Kasumi-1 (cell line): ENCODE data around the gene MYO1A.

Source experiments
- DNase-seq, 2 experiments: peaks; one replicate each; lab custom pipeline; 2025; lab: John Stamatoyannopoulos, UW

Gene MYO1A

DNA sequence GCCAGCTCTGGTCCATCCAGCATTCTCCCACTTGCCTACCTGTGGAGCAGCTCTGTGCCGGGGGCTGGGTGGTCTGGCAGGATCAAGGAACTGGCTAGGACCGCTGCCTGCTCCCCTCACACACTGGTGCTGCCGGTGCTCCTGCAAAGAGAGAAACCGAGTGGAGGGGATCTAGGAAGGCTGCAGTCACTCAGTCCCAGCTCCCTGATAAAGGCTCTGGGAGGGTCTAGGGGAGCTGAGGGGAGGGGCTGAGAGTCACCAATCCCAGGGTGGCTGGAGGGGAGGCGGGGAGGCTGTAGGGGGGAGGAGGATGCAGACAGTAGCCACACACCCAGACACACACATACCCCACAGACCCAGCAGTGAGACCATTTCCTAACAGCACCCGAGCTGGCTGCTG lies 33.6 kb downstream of the MYO1A start, which contains the start of gene TAC3:
Gene TAC3, minus strand, starts transcription at position 182 of the 400 bp plus-strand sequence. CDS start 732 bp downstream, outside the sequence.
- no peak for DNase-seq

DNA sequence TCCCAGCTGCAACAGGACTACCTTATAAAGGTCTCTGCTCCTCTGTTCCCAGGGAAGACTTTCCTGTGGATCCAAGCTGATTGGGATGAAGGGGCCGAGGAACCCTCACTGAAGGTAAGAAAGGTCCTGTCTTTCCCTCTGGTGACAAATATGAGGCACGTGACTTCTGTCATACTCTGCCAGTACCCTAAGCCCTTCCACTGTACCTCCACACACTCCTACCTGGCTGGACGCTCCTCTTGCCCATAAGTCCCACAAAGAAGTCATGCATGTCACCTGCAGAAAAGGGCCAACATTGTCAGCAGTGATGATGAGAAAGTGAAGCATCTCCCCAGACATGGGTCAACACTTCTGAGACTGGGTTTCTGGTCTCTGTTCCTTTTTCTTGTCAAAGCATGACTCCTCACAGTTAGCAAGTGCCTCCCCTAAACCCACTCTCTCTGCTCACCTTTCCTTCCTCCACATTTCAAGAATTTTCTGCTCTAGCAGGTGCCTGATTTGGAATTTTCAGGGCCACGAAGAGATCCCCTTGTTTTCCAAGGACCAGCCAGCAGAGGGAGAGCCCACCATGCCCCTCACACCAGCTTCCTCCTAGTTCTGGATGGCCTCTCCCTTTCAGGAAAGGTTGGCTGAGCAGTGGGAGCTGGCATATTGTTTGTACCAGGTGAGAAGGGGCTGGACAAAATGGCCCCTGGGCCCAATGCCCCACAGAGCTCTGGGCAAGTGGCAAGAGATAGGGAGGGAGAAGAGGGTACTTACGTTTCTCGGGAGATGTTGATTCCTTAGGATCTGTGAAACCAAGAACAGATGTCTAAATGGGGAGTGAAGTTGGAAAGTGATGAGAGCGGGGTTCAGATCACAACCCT lies 37.1 kb downstream of the MYO1A start:
- DNase-seq, result no peak

DNA sequence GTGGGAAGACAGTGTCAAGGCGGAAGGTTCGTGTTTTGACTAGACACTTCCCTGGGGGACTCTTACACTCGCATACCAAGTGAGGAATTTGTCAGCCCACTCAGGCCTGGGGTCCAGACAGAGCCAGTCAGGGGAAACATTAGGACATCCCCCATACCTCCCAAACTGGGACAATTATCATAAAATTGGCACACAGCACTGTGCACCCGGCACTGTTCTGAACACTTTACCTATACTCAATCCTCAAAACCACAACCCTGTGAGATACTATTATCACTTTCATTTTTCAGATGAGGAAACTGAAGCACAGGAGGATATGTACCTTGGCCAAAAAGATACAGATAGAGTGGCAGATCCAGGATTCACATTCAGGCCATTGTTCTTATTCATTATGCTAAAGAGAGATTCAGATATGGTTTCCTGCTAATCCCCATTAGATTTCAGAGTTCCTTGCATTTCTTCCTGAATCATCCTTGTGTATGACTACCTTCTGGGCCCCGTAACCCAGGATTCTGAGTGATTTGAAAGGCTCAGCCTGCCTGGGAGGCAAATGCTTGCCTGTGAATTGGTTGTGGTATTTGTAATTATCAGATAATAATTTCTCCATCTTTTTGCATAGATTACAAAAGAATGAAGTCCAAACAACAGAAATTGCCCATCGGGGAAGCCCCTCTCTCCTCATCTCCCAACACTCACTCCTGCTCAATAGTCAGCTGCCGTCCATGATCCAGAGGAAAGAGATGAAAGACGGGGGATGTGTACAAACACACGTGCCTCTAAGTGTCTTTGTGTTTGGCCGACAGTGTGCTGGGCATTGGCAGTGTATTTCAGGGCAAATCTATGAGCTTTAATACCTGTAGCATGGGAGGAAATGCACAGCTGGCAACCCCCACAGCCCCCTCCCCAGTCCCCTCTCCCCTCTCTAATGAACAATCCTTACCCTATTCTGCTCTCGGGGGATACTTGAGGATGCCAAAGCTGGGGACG lies 38.2 kb downstream of the MYO1A start:
- DNase-seq, result no peak

DNA sequence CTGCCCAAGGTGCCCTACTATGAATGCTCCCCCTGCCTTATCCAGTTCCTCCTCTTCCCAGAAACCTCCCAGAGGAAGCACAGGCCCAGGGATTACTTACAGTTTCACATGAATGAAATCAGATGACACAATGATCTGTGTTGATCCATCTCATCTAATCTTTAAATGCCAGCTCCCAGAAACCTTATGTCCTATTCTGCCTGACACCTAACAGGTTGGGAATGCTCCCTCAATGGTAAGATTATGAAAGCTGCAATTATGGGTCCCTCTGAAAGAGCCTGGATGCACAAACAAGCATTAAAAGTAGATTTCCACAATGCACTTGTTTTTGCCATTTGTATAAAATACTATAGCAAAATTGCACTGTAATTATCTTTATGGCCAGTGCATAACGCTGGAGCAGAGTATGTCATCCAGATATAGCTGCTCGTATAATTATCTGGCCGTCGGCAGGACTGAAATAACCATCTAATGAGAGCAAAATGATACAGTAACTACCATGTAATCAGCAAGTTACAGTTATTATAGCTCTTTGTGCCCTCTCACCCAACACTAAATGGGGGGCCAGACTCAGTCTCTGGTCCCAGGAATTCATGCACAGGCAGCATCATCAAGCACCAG lies 39.2 kb downstream of the MYO1A start:
- no peak for DNase-seq

DNA sequence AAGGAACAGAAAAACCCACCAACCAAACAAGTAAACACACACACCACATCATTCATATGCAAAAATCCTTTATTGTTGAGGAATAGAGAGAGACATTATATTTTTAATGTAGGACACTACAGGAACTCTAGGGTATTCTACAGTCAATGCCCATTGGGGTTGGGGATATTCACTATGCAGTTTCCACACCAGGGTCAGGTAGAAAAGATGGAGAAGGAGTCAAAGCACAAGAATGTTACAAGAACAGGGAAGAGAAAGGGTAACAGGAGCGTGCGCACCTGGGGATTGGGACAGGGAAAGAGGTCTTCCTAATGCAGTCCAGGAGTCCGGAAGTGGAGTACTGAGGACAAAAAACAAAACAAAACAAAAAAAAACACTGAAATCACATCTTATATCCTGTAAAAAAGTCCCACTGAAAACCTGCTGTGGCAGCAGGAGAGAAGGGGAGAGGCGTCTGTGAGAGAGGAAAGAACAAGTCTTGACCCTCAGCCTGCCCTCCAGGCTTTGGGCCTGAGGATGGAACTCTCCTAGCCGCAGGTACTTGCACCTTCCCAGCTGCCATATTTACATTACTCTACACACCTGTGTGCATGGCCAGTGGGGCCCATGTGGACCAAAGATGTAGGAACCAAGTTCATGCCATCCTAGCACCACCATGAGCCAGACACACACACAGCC lies 39.8 kb downstream of the MYO1A start:
- no peak for DNase-seq

DNA sequence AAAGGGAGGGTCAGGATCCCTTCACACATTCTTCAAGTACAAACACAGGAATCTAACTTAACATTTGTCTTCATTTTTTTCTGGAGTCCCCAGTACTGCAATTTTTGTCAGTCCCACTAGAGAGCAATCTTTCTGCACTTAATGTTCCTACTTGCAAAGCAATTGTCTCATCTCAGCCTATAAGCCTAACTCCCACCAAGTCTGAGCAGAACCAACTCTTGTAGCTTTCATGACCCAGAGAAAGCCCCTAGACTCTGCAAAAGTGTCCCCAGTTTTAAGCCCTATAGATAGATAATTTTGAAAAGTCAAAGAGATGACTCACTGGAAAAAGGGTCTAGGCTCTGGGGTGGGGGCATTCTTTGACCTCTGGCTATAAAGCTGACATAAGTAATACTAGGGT lies 41.8 kb downstream of the MYO1A start:
- peak; percentile 89 to 96 for DNase-seq

DNA sequence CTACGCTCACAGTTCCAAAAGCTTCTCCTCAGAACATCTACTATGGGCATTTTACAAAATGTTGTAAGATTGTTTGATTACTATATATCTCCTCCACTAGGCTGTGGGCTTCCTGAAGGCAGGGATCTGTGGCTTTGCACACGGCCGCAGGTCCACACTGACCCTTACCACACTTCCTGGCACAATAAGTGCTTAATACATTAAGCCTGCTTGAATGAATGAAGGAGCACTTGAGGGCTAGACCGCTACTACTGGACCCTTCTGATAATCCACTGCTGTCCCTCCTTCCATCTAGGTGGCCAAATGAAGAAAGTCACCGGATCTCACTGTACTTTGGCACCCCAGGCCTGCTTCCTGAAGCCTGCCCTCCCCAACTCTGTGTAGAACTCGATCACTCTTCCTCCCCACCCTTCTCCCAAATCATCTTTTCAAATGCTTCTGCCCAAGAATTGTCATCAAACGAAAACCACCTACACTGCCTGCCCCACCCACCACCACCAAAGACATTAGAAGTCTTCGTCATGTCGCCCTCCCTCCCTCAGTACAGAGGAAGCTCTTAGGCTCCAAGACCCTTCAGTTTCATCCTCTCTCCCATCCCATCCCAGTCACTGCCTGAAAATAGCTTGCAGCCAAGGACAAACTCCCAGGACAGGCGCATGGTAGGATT lies 43.0 kb downstream of the MYO1A start:
- no peak for DNase-seq

DNA sequence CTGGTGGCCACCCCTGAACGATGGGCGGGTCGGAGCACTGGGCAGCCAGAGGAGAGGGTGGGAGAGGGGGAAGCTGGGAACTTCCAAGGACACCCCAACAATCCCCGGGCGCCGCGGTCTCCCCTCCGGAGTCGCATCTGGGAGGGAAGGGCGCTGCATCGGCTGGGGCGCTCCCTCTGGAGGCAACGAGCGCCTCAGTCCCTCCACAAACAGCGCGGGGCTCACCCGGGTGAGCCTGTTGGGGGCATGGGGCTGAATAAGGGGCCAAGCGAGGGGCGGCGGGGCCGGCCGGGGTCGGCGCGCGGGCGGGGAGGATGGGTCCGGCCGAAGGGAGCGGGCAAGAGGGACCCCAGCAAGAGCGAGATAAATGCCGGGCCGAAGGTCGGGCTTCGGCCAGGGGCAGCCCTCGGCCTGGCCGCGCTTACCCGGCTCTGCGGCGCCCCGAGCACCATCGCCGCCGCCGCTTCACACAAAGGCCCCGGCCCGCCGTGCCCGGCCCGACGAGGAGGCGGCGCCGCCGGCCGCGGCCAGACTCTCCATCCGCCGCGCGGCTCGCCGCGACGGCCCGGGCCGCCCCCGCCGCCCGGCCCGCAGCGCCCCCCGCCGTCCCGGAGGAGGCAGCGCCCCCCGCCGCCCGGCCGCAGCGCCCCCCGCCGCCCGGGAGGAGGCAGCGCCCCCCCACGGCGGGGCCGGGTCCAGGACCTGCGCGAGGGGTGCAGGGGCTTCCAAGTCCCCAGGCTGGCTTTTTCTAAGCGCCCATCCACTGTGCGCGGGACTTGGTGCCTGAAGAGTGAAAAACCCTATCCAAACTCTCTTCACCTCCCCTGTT lies 43.7 kb downstream of the MYO1A start, which contains the start of gene ZBTB39:
Gene ZBTB39, minus strand, starts transcription at position 567 of the 829 bp plus-strand sequence. CDS start 1,629 bp downstream, outside the sequence.
- DNase-seq, result peak; percentile 52 to 70

DNA sequence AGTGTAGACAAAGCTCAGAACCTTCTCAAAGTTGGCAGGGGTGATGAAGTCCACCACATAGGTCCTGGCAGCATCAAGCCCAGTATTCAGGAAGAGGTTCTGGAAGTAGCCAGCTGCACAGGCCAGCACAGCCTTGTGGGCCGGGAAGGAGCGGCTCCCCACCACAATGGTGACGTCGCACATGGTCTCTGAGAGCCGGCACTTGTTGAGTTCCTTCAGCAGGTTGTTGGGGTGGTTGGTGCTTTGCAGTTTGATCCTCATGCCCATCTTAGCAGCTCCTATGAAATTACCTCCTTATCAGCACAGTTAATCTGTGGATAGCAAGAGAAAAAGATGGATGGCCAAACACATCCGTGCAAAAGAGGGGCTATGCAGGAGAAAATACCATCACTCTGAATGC lies 45.3 kb downstream of the MYO1A start:
- DNase-seq, result no peak

DNA sequence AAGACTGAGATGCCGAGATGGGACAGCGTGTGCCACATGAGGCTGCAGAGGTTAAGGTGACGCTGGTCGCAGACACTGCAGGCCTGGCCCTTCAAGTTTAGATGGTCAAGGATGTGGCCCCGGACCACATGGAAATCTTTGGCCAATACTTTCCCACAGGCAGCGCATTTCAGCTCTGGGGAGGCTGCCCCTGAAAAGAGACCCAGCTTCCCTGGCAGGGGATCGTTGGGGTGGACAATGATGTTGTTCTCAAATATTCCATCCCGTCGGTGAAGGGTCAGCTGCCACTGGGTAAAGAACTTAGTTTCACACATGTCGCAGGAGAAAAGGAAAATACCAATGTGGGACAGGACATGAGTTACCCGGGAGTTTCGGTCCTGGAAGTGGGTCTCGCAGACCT lies 46.5 kb downstream of the MYO1A start:
- no peak for DNase-seq

DNA sequence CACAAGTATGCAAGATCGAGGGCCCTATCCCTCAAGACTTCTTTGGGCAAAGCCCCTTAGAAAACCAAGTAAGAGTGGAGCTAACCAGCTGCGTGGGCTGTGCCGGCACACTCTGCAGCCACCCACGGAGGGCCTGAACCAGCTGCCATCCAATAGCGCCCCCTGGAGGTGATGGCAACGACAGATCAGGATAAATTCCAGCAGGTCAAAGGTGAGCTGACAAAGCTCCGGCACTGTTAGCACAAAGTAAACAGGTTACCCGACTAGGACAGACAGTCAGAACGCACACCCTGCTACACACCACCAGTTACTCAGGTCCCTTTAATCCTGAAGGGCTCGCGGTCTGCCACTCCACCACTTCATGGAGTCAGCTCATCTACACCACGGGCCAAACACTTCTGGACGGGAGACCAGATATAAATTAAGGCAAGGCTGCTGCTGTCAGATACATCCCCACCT lies 48.5 kb downstream of the MYO1A start:
- peak; percentile 64 to 65 for DNase-seq

DNA sequence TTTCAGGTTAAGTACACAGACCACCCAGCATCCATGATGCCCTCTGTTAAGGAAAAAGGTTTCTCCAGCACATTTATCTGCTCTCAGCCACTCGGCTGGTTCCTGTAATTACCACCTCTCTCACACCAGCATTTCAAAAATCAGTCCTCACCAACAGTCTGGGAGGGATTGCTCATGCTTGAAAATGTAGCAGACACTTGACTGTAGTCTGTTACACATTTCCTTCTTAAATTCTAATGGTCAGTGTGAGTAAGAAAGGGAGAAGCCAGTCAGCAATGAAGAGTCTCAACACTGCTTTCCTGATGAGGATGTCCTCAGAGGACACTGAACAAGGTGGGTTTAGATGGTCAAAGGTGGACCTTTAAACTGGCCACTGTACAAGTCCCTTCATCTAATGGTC lies 49.5 kb downstream of the MYO1A start:
- no peak for DNase-seq

DNA sequence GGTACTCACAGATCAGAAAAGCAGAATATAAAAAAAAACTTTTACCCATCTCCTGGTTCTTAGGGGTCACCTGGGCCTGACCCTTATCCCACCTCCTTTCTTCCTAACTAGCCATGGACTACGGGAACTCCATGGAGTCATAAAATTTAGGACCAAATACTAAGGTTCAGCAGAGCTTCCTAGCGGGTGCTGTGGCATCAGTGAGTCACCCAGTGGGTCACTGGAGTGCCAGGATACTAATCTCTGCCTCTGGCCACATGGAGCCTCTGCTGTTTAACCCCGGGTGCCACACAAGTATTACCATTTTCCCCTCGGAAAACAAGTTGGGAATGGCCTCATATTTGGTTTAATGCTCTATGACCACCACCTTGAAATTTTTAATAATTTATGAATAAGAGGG lies 50.5 kb downstream of the MYO1A start:
- DNase-seq, result no peak

DNA sequence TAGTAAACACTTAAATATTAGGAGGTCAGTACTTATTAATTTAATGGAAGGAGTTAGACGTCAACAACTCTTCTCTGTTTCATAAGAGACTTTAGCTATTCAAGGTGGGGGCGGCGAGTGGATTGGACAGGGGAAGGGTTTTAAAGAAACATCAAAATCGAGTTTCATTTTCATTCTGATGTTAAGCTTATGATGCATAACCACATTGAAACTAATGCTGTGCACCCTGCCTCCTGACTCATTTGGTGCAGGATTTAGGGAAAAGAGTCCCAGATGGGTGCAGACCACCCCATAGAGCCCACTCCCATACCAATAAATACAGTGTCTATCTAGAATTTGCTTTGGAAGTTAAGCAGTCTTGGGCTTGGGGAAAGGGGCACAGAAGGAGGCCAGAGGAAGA lies 50.9 kb downstream of the MYO1A start:
- no peak for DNase-seq

DNA sequence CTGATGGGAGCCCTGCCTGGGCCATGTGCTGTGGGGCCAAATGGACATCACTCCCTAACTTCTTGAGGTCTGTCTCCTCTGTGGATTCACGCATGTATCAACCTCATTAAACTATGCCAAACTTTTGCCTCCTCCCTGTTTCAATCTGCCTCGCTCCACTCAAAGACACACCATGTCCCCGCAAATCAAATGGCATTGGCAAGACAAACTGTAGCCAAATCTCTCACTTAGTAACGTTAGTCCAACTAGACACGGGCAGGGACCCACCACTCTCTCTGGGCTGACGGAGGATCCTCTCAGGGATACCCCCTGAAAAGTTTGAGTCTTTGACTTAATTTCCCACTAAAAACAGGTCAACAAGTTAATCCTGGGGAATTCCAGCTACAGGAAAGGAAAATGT lies 51.6 kb downstream of the MYO1A start:
- no peak for DNase-seq

DNA sequence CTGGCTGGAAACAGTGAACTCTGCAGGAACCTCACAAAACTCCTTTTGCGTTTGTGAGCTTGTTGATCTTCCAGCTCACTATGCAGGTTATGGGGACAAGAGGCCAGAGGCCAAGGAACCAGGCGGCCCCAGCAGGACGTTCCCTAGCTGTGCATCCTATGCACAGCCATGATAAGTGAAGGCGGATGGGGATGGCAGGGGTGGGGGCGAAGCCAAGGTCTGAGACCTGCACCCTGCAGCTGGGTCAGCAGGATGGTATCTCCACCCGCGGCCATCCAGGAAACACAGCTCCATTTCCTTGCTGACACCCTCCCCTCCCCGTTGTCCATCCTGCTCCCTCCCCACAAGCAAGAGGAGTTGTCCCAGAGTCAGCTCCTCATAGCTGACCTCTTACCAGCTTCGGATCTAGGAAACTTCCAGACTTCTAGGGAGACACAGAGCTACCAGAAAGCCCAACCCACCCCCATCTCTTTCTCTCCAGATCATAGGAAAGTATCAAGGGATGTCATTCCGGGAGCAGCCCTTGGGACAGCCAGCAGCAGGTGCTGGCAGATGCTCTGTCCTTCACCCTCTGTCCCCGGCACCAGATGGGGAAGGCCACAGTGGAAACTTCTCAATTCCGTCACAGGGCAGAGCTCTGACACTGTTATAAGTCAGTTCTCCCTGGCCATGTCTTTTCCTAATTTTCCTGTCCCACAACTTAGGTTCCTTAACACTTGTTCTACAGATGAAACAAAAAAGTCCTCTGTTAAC lies 53.0 kb downstream of the MYO1A start:
- no peak for DNase-seq

DNA sequence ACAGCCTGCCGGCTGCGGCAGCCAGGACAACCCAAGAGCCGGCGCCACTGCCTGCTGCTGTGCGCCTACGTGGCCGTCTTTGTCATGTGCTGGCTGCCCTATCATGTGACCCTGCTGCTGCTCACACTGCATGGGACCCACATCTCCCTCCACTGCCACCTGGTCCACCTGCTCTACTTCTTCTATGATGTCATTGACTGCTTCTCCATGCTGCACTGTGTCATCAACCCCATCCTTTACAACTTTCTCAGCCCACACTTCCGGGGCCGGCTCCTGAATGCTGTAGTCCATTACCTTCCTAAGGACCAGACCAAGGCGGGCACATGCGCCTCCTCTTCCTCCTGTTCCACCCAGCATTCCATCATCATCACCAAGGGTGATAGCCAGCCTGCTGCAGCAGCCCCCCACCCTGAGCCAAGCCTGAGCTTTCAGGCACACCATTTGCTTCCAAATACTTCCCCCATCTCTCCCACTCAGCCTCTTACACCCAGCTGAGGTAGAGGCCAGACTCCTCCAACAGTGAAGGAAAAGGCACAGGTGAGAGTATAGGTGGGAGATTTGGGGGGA lies 53.9 kb downstream of the MYO1A start:
- no peak for DNase-seq

DNA sequence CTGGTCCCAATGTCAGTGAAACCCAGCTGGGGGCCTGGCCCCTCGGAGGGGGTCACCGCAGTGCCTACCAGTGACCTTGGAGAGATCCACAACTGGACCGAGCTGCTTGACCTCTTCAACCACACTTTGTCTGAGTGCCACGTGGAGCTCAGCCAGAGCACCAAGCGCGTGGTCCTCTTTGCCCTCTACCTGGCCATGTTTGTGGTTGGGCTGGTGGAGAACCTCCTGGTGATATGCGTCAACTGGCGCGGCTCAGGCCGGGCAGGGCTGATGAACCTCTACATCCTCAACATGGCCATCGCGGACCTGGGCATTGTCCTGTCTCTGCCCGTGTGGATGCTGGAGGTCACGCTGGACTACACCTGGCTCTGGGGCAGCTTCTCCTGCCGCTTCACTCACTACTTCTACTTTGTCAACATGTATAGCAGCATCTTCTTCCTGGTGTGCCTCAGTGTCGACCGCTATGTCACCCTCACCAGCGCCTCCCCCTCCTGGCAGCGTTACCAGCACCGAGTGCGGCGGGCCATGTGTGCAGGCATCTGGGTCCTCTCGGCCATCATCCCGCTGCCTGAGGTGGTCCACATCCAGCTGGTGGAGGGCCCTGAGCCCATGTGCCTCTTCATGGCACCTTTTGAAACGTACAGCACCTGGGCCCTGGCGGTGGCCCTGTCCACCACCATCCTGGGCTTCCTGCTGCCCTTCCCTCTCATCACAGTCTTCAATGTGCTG lies 54.6 kb downstream of the MYO1A start:
- DNase-seq, result no peak
